ENCODE data around the gene CCN6.

DNA sequence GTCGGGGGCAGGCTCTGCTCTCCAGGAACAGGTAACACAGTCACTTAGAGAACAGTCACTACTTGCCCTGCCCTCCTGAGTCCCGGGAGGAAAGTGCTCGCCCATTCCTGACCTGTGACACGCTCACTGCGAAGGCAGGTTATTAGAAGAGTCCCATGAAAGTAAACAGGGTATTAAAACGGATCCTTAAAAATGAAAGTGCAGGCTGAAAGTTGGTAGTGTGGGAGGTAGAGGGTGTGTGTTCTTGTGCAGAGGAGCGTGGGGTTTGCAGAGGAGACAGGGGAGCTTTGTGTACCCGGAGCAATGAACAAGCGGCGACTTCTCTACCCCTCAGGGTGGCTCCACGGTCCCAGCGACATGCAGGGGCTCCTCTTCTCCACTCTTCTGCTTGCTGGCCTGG is at the start of gene CCN6:
- TF ChIP-seq, protein P1, sequence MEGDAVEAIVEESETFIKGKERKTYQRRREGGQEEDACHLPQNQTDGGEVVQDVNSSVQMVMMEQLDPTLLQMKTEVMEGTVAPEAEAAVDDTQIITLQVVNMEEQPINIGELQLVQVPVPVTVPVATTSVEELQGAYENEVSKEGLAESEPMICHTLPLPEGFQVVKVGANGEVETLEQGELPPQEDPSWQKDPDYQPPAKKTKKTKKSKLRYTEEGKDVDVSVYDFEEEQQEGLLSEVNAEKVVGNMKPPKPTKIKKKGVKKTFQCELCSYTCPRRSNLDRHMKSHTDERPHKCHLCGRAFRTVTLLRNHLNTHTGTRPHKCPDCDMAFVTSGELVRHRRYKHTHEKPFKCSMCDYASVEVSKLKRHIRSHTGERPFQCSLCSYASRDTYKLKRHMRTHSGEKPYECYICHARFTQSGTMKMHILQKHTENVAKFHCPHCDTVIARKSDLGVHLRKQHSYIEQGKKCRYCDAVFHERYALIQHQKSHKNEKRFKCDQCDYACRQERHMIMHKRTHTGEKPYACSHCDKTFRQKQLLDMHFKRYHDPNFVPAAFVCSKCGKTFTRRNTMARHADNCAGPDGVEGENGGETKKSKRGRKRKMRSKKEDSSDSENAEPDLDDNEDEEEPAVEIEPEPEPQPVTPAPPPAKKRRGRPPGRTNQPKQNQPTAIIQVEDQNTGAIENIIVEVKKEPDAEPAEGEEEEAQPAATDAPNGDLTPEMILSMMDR (IDR thresholded peaks at IDR 0.05), result no peak
- no peak for TF ChIP-seq POLR2A (IDR thresholded peaks at IDR 0.05)
